ENCODE measurements around the gene LRFN5.
"Not testable (repeated sequence)": the region's sequence is repeated elsewhere in the genome, so short reads cannot be mapped to it uniquely, and the experiment has no call there.

The LRFN5 gene

DNA sequence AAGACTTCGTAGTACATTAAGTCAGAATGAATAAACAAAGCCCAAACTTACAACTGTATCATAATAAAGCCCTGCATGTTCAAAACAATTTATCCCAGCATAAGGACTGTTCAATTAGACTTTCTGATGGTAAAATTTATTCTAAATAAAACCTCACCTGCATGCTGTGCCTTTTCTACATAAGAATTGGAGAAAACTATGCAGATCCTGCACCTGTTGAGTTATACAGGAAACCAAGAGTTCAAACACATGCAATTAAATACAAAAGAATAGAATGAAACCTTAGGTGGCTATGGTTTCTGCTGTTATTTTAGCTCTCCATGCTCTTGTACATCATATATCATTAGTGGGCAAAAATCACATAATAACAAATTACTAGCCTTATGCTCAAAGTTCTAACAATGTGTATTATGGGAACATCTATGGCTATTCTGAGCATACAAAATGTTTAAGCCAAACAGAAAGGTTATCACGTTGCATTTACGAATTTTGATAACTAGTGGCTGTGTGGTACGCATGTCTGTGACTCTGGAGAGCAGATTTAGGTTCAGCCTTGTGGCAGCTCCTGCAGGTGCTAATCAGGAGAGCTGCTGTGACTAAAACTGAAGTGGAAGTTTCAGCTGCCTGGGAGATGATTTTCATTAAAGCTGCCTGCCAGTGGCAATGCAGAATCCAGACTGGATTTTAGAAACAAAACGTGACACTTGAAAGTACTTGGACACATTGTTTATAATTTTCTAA lies 36.1 kb upstream of the LRFN5 start:
- Histone ChIP-seq H4K20me1 (ENCODE audit: insufficient read depth, low read length) (no peaks in the 10 kb centered on the region), H3K9me2 (replicated peaks; ENCODE audit: insufficient read depth, low read length) (no peaks in the 10 kb centered on the region), H3K4me3 (ENCODE audit: low read length) (no peak overlapping the region), H3K36me3 (replicated peaks; ENCODE audit: insufficient read depth, low read length) (no peaks in the 10 kb centered on the region), H3K9me3 (replicated peaks; ENCODE audit: insufficient read depth, low read length) (no peaks in the 10 kb centered on the region), H3K9ac (ENCODE audit: low read length) (no peak overlapping the region), H3K27ac (ENCODE audit: low read length) (no peak overlapping the region; the same call in 1 of the 2 replicates), H2AFZ (ENCODE audit: low read length) (no peak overlapping the region), H3K4me2 (ENCODE audit: low read depth, low read length) (peak overlapping the region; percentile 32; the same call in 1 of the 2 replicates), H3K27me3 (replicated peaks; ENCODE audit: insufficient read depth, low read length) (no peaks in the 10 kb centered on the region), H3K79me2 (ENCODE audit: low read length) (no peaks in the 10 kb centered on the region), H3K4me1 (ENCODE audit: low read length) (no peaks in the 10 kb centered on the region), H3F3A (ENCODE audit: insufficient read depth, low read length) (no peaks in the 10 kb centered on the region)
- TF ChIP-seq EZH2phosphoT487 (IDR thresholded peaks at IDR 0.05; ENCODE audit: low read length) (no peak), EZH2 (optimal IDR thresholded peaks at IDR 0.05; ENCODE audit: low read depth, low read length) (no peak)
- TF ChIP-seq, protein P1, sequence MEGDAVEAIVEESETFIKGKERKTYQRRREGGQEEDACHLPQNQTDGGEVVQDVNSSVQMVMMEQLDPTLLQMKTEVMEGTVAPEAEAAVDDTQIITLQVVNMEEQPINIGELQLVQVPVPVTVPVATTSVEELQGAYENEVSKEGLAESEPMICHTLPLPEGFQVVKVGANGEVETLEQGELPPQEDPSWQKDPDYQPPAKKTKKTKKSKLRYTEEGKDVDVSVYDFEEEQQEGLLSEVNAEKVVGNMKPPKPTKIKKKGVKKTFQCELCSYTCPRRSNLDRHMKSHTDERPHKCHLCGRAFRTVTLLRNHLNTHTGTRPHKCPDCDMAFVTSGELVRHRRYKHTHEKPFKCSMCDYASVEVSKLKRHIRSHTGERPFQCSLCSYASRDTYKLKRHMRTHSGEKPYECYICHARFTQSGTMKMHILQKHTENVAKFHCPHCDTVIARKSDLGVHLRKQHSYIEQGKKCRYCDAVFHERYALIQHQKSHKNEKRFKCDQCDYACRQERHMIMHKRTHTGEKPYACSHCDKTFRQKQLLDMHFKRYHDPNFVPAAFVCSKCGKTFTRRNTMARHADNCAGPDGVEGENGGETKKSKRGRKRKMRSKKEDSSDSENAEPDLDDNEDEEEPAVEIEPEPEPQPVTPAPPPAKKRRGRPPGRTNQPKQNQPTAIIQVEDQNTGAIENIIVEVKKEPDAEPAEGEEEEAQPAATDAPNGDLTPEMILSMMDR (IDR thresholded peaks at IDR 0.05; ENCODE audit: low read length): no peak
- peak; percentile 29 for DNase-seq

DNA sequence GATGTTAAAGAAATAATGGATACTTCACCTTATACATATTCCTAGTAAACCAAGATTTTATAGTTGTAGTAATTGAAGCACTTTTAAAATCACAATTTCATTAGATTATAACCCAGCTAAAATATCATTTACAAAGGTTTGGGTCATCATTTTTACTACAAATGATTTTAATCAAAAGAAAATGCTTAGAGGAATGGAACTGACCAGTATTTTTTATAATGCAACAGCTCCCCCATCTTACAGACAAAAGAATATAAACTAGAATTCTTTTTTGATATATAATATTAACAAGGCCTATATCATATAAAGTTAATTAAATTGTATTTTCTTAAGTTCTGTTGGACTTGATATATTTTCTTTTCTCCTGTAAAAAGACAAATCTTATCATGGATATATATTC lies 20.4 kb upstream of the LRFN5 start:
- H3K4me3 ChIP-seq (ENCODE audit: low read length): no peak overlapping the region
- H3K9me2 ChIP-seq (replicated peaks; ENCODE audit: insufficient read depth, low read length): no peaks in the 10 kb centered on the region
- H3K36me3 ChIP-seq (replicated peaks; ENCODE audit: insufficient read depth, low read length): no peaks in the 10 kb centered on the region
- TF ChIP-seq EZH2phosphoT487 (IDR thresholded peaks at IDR 0.05; ENCODE audit: low read length): no peak
- TF ChIP-seq, protein P1 (IDR thresholded peaks at IDR 0.05; ENCODE audit: low read length): no peak
- no peak for TF ChIP-seq EZH2 (optimal IDR thresholded peaks at IDR 0.05; ENCODE audit: low read depth, low read length)
- H3K9ac ChIP-seq (ENCODE audit: low read length): no peak overlapping the region
- H3K9me3 ChIP-seq (replicated peaks; ENCODE audit: insufficient read depth, low read length): no peaks in the 10 kb centered on the region
- H4K20me1 ChIP-seq (ENCODE audit: insufficient read depth, low read length): no peaks in the 10 kb centered on the region
- H3K27ac ChIP-seq (ENCODE audit: low read length): no peak overlapping the region
- H3K27me3 ChIP-seq (replicated peaks; ENCODE audit: insufficient read depth, low read length): no peaks in the 10 kb centered on the region
- no peaks in the 10 kb centered on the region for H3K4me1 ChIP-seq (ENCODE audit: low read length)
- no peak overlapping the region for H2AFZ ChIP-seq (ENCODE audit: low read length)
- H3K79me2 ChIP-seq (ENCODE audit: low read length): no peaks in the 10 kb centered on the region
- no peak for DNase-seq
- no peaks in the 10 kb centered on the region for H3F3A ChIP-seq (ENCODE audit: insufficient read depth, low read length)
- no peak overlapping the region for H3K4me2 ChIP-seq (ENCODE audit: low read depth, low read length)

DNA sequence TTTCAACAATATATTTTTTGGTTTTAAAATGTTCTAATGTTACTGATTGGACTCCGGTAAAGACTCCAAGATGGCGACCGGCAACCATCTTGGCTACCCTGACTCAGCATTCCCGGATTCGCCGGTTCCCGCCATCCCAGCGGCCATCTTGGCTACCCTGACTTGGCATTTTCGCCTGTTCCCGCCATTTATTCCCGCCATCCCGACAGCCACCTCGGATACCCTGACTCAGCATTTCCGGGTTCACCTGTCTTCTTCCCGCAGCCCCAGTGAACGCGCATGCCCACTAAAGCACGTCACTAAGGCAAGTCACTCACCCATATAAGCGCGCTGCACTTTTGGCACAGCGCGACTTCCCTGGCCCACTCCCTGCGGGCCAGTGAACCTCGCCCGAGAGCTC lies 9.0 kb upstream of the LRFN5 start:
- H3F3A ChIP-seq (ENCODE audit: insufficient read depth, low read length): no peaks in the 10 kb centered on the region
- no peak overlapping the region for H3K27ac ChIP-seq (ENCODE audit: low read length)
- no peaks in the 10 kb centered on the region for H3K9me2 ChIP-seq (replicated peaks; ENCODE audit: insufficient read depth, low read length)
- H3K4me1 ChIP-seq (ENCODE audit: low read length): no peaks in the 10 kb centered on the region
- H3K4me3 ChIP-seq (ENCODE audit: low read length): no peak overlapping the region
- H3K9me3 ChIP-seq (replicated peaks; ENCODE audit: insufficient read depth, low read length): no peaks in the 10 kb centered on the region
- DNase-seq: no peak
- TF ChIP-seq EZH2phosphoT487 (IDR thresholded peaks at IDR 0.05; ENCODE audit: low read length) (no peak), EZH2 (optimal IDR thresholded peaks at IDR 0.05; ENCODE audit: low read depth, low read length) (no peak)
- TF ChIP-seq, protein P1 (IDR thresholded peaks at IDR 0.05; ENCODE audit: low read length): no peak
- H3K4me2 ChIP-seq (ENCODE audit: low read depth, low read length): no peak overlapping the region
- no peak overlapping the region for H2AFZ ChIP-seq (ENCODE audit: low read length)
- no peak overlapping the region for H3K9ac ChIP-seq (ENCODE audit: low read length)
- no peaks in the 10 kb centered on the region for H3K79me2 ChIP-seq (ENCODE audit: low read length)
- H4K20me1 ChIP-seq (ENCODE audit: insufficient read depth, low read length): no peaks in the 10 kb centered on the region
- H3K27me3 ChIP-seq (replicated peaks; ENCODE audit: insufficient read depth, low read length): no peaks in the 10 kb centered on the region
- H3K36me3 ChIP-seq (replicated peaks; ENCODE audit: insufficient read depth, low read length): no peaks in the 10 kb centered on the region

DNA sequence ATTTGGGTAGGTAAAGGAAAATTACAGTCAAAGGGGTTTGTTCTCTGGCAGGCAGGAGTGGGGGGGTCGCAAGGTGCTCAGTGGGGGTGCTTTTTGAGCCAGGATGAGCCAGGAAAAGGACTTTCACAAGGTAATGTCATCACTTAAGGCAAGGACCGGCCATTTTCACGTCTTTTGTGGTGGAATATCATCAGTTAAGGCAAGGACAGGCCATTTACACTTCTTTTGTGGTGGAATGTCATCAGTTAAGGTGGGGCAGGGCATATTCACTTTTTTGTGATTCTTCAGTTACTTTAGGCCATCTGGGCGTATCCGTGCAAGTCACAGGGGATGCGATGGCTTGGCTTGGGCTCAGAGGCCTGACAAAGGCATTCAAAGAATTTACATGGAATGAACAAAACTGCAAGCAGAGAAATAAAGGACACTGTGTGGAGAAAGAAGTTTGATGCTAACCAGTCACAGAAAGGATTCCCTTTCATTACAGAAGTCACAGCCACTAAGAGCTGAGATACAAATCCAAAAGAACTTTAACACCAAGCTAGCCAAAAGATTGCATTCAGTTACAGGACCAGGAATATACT lies 6.8 kb upstream of the LRFN5 start:
- not testable (repeated sequence) for DNase-seq; H3K9ac ChIP-seq (ENCODE audit: low read length); H3K36me3 ChIP-seq (replicated peaks; ENCODE audit: insufficient read depth, low read length); H3K4me1 ChIP-seq (ENCODE audit: low read length); H3K9me2 ChIP-seq (replicated peaks; ENCODE audit: insufficient read depth, low read length); H3K4me3 ChIP-seq (ENCODE audit: low read length); H2AFZ ChIP-seq (ENCODE audit: low read length); H3F3A ChIP-seq (ENCODE audit: insufficient read depth, low read length); H3K79me2 ChIP-seq (ENCODE audit: low read length); H3K27ac ChIP-seq (ENCODE audit: low read length); H3K4me2 ChIP-seq (ENCODE audit: low read depth, low read length); H3K9me3 ChIP-seq (replicated peaks; ENCODE audit: insufficient read depth, low read length); H4K20me1 ChIP-seq (ENCODE audit: insufficient read depth, low read length); H3K27me3 ChIP-seq (replicated peaks; ENCODE audit: insufficient read depth, low read length)

Measured in MM.1S (cell line).